HEK293T (cell line): ENCODE results near the gene RNF10.
"Not testable (repeated sequence)": the region's sequence is repeated elsewhere in the genome, so short reads cannot be mapped to it uniquely, and the experiment has no call there.

Source experiments
- CTCF ChIA-PET: fragments of 350-600 bp; formaldehyde crosslinking; extraction: SDS; loops from one replicate; lab custom pipeline; 2021; ENCODE audit warnings: antibody characterized with exemption, inconsistent platforms; lab: Yijun Ruan, JAX
- POLR2A ChIA-PET: fragments of 350-600 bp; formaldehyde crosslinking; extraction: SDS; loops from one replicate; lab custom pipeline; 2020; ENCODE audit warnings: antibody characterized with exemption, inconsistent platforms; lab: Yijun Ruan, JAX
- DNase-seq: peaks from one replicate; pipeline ENCODE4 v3.0.0; 2012; ENCODE audit warnings: mixed read lengths; ENCODE audit errors: extremely low spot score
- ARNT ChIP-seq: fragments of 450-650 bp; IDR thresholded peaks from 2 replicates; pipeline ENCODE4 v1.6.1; 2017; ENCODE audit warnings: mild to moderate bottlenecking
- BHLHE40 ChIP-seq: fragments of 450-650 bp; IDR thresholded peaks from 2 replicates; pipeline ENCODE4 v1.6.1; 2016; ENCODE audit warnings: mild to moderate bottlenecking, moderate library complexity, borderline replicate concordance
- CTBP1 ChIP-seq: fragments of 450-650 bp; IDR thresholded peaks from 2 replicates; pipeline ENCODE4 v1.6.1; 2016; ENCODE audit warnings: borderline replicate concordance
- ELF4 ChIP-seq: fragments of 450-650 bp; IDR thresholded peaks from 2 replicates; pipeline ENCODE4 v1.6.1; 2017; ENCODE audit warnings: antibody characterized with exemption
- FOXA1 ChIP-seq: fragments of 450-650 bp; IDR thresholded peaks from 2 replicates; pipeline ENCODE4 v1.6.1; 2016; ENCODE audit warnings: mild to moderate bottlenecking
- FOXK2 ChIP-seq: fragments of 450-650 bp; IDR thresholded peaks from 2 replicates; pipeline ENCODE4 v1.6.1; 2016; ENCODE audit warnings: mild to moderate bottlenecking
- FOXM1 ChIP-seq: fragments of 450-650 bp; IDR thresholded peaks from 2 replicates; pipeline ENCODE4 v1.6.1; 2017; ENCODE audit warnings: mild to moderate bottlenecking, borderline replicate concordance
- HDGF ChIP-seq: fragments of 450-650 bp; IDR thresholded peaks from 2 replicates; pipeline ENCODE4 v1.6.1; 2017; ENCODE audit warnings: antibody characterized with exemption, borderline replicate concordance
- L3MBTL2 ChIP-seq: fragments of 450-650 bp; conservative IDR thresholded peaks from 2 replicates; pipeline ENCODE4 v1.6.1; 2016; ENCODE audit warnings: mild to moderate bottlenecking
- LEF1 ChIP-seq: fragments of 450-650 bp; IDR thresholded peaks from 2 replicates; pipeline ENCODE4 v1.6.1; 2017; ENCODE audit warnings: mild to moderate bottlenecking, borderline replicate concordance
- NFRKB ChIP-seq: fragments of 450-650 bp; IDR thresholded peaks from 2 replicates; pipeline ENCODE4 v1.6.1; 2016; ENCODE audit warnings: mild to moderate bottlenecking, moderate library complexity
- PKNOX1 ChIP-seq: fragments of 450-650 bp; IDR thresholded peaks from 2 replicates; pipeline ENCODE4 v1.6.1; 2016
- SP1 ChIP-seq: fragments of 450-650 bp; IDR thresholded peaks from 2 replicates; pipeline ENCODE4 v1.6.1; 2017
- SUZ12 ChIP-seq: fragments of 450-650 bp; IDR thresholded peaks from 2 replicates; pipeline ENCODE4 v1.6.1; 2016; ENCODE audit warnings: mild to moderate bottlenecking
- TARDBP ChIP-seq: fragments of 450-650 bp; IDR thresholded peaks from 2 replicates; pipeline ENCODE4 v1.6.1; 2016
- ZNF384 ChIP-seq: fragments of 450-650 bp; IDR thresholded peaks from 2 replicates; pipeline ENCODE4 v1.6.1; 2016

The RNF10 gene

GRCh38 chr12:120498870-120499515, 35.2 kb upstream of the RNF10 start:
- DNase-seq: no peak
- CTCF ChIA-PET: no interaction called here
- TF ChIP-seq PKNOX1 (no peak), FOXK2 (no peak), SP1 (no peak), TARDBP (no peak), ELF4 (no peak), BHLHE40 (no peak), HDGF (no peak), L3MBTL2 (no peak), ZNF384 (no peak)
- POLR2A ChIA-PET: interaction anchor here (1.0 to 1.3 kb wide), 2 partner anchors 24 to 36 kb away, joined by 3 to 4 read pairs; no protein-coding TSS in a partner anchor

DNA sequence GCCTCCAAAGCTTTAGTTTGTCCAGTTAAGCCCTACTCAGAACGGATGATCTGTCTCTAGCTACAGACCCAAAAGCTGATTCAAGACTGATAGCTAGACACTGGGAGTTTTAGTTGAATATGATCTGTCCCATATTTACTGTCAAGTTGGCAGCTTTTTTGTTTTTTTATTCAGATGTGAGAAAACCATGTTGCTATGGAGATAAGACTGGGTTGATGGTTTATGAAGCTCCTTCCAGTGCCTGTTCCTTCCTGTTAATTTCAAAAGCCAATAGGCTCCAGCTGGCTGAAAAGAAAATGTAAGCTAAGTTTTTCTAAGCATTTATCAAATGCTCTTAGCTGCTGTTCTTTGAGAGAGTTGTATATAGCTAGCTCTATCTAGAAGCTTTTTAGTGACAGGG, 33.6 kb upstream of the RNF10 start:
- TF ChIP-seq SUZ12 (no peak), HDGF (no peak), NFRKB (no peak)
- ChIA-PET POLR2A (interaction anchor here (0.7 to 1.4 kb wide), 4 partner anchors 9 to 30 kb away, joined by 3 to 5 read pairs (median 3); no protein-coding TSS in a partner anchor), CTCF (no interaction called here)
- no peak for DNase-seq

- ChIA-PET POLR2A (interaction anchor here (1.9 kb wide), 1 partner anchor 8 kb away, joined by 7 read pairs; the partner anchor contains the start of gene DYNLL1), CTCF (no interaction called here)
- DNase-seq: no peak
- no peak for TF ChIP-seq ZNF384
- no peak for TF ChIP-seq ELF4
- TF ChIP-seq TARDBP: no peak
- TF ChIP-seq FOXA1: no peak
- no peak for TF ChIP-seq SP1
- TF ChIP-seq CTBP1: no peak
Measured at GRCh38 chr12:120504587-120504986, 29.6 kb upstream of the RNF10 start.

- CTCF ChIA-PET: no interaction called here
- no peak for TF ChIP-seq SUZ12
Measured at GRCh38 chr12:120508537-120508936, 25.6 kb upstream of the RNF10 start.

GRCh38 chr12:120514002-120514401, 20.2 kb upstream of the RNF10 start:
- CTCF ChIA-PET: no interaction called here

More at GRCh38 chr12:120508537-120508936, 25.6 kb upstream of the RNF10 start:
- POLR2A ChIA-PET: no interaction called here
- no peak for DNase-seq

DNA sequence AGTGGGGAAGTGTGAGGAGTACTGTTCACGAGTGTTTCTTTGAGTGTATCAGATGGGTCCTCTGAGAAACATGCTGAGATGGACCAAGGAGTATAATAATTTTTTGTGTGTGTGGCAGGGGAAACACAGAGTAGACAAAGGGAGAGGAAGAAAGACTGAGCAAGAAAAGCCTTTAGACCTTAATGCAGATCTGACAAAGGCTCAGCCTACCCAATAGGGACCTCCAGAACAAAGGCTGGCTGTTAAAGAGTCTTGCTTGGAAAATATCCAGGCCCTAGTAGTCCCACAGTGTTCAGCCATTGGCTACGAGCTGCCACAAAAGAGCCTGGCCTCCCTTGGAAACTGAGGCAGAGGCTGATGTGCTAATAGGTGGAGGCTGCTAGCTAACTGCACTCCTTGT, 18.7 kb upstream of the RNF10 start:
- ChIA-PET CTCF (no interaction called here), POLR2A (interaction anchor here (0.5 kb wide), 1 partner anchor 1934 kb away, joined by 5 read pairs; no protein-coding TSS in a partner anchor)
- TF ChIP-seq HDGF: no peak
- no peak for TF ChIP-seq FOXA1
- no peak for TF ChIP-seq SP1
- TF ChIP-seq ELF4: no peak
- TF ChIP-seq FOXM1: no peak
- TF ChIP-seq PKNOX1: no peak
- TF ChIP-seq BHLHE40: no peak
- no peak for TF ChIP-seq FOXK2
- no peak for DNase-seq

More at GRCh38 chr12:120514002-120514401, 20.2 kb upstream of the RNF10 start:
- no peak for TF ChIP-seq FOXA1
- no peak for TF ChIP-seq SUZ12
- TF ChIP-seq CTBP1: no peak
- TF ChIP-seq ELF4: no peak
- no peak for TF ChIP-seq SP1
- TF ChIP-seq PKNOX1: no peak
- no peak for TF ChIP-seq BHLHE40
- no peak for TF ChIP-seq L3MBTL2
- TF ChIP-seq FOXK2: no peak
- no peak for TF ChIP-seq LEF1
- TF ChIP-seq ZNF384: no peak
- no peak for TF ChIP-seq NFRKB
- TF ChIP-seq HDGF: no peak
- no peak for TF ChIP-seq TARDBP
- TF ChIP-seq FOXM1: no peak
- no peak for TF ChIP-seq ARNT
- DNase-seq: no peak
- POLR2A ChIA-PET: interaction anchor here (0.6 kb wide), 1 partner anchor 77 kb away, joined by 3 read pairs; no protein-coding TSS in a partner anchor

DNA sequence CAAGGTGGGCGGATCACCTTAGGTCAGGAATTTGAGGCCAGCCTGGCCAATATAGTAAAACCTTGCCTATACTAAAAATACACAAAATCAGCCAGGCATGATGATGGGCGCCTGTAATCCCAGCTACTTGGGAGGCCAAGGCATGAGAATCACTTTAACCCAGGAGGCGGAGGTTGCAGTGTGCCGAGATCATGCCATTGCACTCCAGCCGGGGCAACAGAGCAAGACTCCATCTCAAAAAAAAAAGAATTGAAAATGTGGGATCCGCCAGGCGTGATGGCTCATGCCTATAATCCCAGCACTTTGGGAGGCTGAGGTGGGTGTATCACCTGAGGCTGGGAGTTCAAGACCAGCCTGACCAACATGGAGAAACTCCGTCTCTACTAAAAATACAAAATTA, 14.8 kb upstream of the RNF10 start:
- POLR2A ChIA-PET, CTCF ChIA-PET, DNase-seq: not testable (repeated sequence)
